GM12801 (cell line): ENCODE results near the gene GALNT14.

ENCODE experiments used
- TF ChIP-seq, protein P1 (sequence below): IDR thresholded peaks from one replicate; pipeline ENCODE4 v1.5.1; 2011; ENCODE audit warnings: control low read depth; ENCODE audit not compliant: insufficient read length; ENCODE audit errors: extremely low read depth

Gene GALNT14

DNA sequence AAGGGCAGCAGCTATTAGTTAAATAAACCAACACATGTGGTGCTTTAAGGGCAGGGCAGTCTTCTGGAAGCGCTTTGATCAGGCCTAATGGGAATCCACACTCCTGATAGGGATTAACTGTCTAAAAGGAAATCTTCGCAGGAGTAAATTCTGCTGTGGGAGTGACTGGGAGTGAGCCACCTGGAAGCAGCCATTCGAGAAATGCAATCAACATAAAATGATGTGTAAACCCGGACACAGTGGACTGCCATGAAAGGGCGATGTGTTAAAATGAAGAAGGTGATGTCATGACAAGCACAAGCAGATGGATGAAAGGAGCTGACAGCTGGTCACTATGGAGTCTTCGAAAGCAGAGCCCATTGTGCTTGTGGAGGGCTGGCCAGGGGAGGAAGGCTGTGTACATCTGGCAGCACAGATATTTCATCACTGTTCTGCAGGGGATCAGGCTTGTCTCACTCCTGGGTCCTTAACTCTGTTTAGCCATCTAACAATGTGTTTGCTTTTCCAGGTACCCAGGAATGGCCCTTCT, 24.8 kb upstream of the GALNT14 start:
- TF ChIP-seq, protein P1, sequence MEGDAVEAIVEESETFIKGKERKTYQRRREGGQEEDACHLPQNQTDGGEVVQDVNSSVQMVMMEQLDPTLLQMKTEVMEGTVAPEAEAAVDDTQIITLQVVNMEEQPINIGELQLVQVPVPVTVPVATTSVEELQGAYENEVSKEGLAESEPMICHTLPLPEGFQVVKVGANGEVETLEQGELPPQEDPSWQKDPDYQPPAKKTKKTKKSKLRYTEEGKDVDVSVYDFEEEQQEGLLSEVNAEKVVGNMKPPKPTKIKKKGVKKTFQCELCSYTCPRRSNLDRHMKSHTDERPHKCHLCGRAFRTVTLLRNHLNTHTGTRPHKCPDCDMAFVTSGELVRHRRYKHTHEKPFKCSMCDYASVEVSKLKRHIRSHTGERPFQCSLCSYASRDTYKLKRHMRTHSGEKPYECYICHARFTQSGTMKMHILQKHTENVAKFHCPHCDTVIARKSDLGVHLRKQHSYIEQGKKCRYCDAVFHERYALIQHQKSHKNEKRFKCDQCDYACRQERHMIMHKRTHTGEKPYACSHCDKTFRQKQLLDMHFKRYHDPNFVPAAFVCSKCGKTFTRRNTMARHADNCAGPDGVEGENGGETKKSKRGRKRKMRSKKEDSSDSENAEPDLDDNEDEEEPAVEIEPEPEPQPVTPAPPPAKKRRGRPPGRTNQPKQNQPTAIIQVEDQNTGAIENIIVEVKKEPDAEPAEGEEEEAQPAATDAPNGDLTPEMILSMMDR: no peak

DNA sequence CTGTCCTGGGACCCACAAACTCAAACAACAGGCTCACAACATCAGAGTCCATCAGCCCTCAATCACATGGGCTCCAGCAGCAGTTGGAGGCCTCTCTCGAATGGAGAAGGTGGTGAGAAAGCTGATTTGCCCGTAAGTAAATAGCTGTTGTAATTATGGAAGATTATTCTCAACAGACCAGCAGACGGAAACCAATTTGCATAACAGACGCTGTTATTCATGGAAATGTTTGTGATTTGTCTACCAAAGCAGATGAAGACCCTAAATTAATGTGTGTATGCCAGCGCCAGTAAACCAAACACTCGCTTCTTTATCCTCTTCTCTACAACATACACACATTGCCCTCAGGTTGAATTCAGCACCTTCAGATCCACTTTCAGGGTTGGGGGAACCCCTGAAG, 23.4 kb upstream of the GALNT14 start:
- TF ChIP-seq, protein P1: no peak

DNA sequence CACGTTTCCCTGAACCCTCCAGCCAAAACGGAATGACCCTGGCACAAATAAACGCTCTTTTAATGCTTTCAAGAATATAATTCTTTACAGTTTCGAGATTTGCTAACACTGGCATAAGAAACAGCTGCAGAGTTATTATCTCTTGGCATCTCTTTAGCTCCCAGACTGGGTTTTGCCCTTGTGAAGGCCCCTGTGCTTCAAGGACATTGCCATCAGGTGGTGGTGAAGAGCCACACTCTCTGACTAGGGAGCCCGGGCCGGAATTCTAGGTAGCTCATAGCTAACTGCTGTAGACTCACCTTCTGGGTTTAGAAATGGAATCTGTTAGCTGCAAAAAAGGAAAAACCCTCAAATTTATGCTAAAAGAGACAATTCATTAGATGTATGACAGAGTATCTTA, 13.3 kb upstream of the GALNT14 start:
- TF ChIP-seq, protein P1: no peak

DNA sequence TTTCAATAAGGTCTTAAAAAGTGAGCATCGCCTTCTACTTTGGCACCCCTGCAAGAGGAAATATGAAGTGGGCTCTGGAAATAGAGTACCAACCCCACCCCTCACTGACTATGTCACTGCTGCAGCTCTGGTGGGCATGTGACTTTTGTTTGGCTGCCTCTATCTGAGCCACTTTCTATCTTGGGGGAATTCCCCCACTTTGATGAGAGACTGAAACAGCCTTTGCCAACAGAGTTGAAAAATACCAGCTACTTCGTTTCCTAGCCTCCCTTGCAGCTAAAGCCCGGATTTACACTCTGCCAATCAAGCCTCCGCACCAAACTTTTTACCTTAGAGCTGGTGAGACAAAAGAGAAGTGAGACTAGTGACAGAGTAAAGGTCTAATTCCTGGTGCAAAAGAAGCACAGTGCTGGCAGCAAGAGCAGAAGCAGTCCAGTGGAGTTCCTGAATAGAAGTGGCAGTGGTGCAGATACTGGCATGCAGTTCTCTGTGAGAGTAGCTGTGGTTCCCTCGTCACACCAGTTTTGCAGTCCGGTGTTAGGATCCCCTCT, 12.0 kb upstream of the GALNT14 start:
- TF ChIP-seq, protein P1: no peak

DNA sequence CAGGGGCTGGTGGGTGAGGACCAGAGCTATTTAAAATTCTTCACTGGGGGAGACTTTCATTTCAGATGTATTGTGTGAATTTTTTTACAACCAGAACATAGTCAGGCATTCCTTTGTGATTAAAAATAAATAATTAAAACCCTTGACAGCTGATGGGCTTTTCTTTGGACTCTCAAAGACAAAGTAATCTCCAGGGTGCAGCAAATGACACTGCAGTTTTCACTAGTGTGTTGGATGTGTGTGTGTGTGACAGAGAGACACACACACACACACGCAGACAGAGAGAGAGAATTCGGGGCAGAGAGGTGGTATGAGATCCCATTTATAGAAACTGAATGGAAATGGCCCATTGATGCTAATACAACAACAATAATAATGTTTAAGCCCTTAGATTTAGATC, 10.3 kb upstream of the GALNT14 start:
- TF ChIP-seq, protein P1: no peak

DNA sequence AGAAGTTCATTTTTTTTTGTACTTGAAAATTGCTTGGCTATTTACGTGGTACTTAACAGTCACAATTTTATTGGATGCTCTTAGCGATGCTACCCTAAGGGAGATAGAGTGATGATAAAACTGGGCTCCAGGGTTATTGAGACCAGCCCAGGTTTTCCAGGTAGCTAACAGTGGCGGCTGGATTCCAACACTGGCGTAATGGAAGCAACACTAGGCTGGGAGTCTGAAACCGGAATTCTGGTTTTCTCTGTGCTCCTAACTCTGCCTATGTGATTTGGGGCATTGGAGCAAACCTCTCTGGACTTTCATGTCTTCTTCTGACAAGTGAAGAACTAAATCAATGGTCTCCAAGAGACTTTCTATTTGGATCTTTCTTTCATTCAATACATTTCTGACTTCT, 9.4 kb upstream of the GALNT14 start:
- TF ChIP-seq, protein P1: no peak

DNA sequence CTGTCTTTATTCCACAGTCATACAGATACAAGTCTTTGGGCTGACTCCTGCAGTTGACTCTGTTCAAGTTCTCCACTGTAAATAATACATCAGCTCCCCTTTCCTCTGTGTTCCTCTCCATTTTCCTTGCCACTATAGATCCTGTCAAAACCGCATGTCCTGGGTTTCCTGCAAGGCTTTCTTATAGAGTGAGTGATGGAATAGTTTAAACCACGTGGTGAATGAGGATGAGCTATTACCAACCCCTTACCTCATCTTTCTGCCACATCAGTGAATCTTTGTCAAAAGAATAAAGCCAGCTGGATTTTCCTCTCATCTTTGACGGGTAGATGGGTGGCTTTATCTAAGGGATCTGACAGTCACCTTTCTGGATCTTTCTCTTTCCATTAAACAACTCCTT, 3.9 kb upstream of the GALNT14 start:
- TF ChIP-seq, protein P1: no peak
